Thoracic aorta (tissue), 2 donors: ENCODE measurements around the gene RRP15. TPM values are rescaled to one million over a fixed set of nuclear protein-coding genes. Genes with fewer than 3 reads are reported as not detected.

Experiments
- ATAC-seq: fragments of 150-250 bp; one replicate; pipeline ENCODE4 v1.8.0; 2017; ENCODE audit warnings: low read depth; ENCODE audit not compliant: insufficient number of reproducible peaks, low FRiP score
- DNase-seq: peaks from one replicate; pipeline ENCODE4 v3.0.0-alpha.2; 2020; ENCODE audit warnings: low spot score
- H3K27ac ChIP-seq, 2 donors: fragments of 200-600 bp; sonication (generic); 1 replicate in 1 of 2; 2 replicates in 1 of 2; pipeline ENCODE4 v1.5.1; 2016; ENCODE audit warnings: mild to moderate bottlenecking in 2 of 2, moderate library complexity in 2 of 2
- H3K27me3 ChIP-seq: fragments of 200-600 bp; sonication (generic); replicated peaks from 2 replicates; pipeline ENCODE4 v1.6.0; 2016; ENCODE audit warnings: mild to moderate bottlenecking; ENCODE audit not compliant: insufficient read depth
- H3K36me3 ChIP-seq: fragments of 200-600 bp; sonication (generic); one replicate; pipeline ENCODE4 v1.5.1; 2016
- H3K4me1 ChIP-seq, 2 donors: fragments of 200-600 bp; sonication (generic); 1 replicate in 1 of 2; 2 replicates in 1 of 2; pipeline versions ENCODE4 v1.5.1 to v1.6.0; 2016; ENCODE audit warnings: low read depth in 2 of 2, mild to moderate bottlenecking in 1 of 2; ENCODE audit not compliant: control insufficient read depth in 1 of 2
- H3K4me3 ChIP-seq: fragments of 200-600 bp; sonication (generic); 2 replicates; pipeline ENCODE4 v1.5.1; 2016; ENCODE audit warnings: mild to moderate bottlenecking
- H3K9me3 ChIP-seq: fragments of 200-600 bp; sonication (generic); 2 replicates; pipeline ENCODE4 v1.5.1; 2016
- total RNA-seq, 2 donors: library from RNA; depleted of rRNA; stranded (reverse); fragments of >200 nt; gene quantifications; one replicate each; pipeline versions ENCODE4 v1.1.0 to v1.2.3, GENCODE V29; 2016
- TF ChIP-seq, protein P1 (sequence below): fragments of 200-600 bp; sonication (generic); IDR thresholded peaks from one replicate; pipeline ENCODE4 v1.5.1; 2019; ENCODE audit warnings: antibody characterized with exemption

The RRP15 gene
- total RNA-seq, 2 donors from 2014 or later = 2.2 to 14.3 TPM

DNA sequence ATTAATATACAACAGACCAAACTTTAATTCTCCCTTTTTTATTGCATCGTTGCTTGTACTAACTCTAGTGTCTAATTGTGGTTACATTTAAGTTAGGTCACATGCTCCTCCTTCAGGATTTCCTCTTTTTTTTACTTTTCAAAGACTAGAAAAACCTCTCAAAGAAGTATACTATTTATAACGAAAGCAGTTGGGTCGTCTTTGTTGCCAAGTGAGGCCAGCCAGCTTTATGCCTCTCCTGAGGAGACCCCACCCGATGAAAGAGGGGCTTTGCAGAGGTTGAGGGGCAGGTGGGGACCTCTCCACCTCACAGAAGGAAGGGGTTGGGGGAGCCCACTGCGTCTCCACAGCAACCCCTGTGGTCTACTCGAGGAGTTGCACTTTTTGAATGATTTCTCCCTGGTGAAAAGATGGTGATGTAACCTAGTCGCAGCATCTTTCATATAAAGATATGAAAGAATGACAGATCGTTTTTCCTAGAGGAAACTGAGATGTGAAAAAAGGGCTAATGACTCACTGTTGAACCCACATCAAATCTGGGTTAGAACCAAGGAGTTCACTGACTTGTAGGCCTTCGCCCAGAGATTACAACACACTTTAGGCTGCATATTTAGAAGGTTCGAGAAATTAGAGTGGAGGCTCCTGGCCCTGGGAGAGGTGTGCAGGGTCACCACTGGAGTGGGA, 66.4 kb downstream of the RRP15 start:
- Histone ChIP-seq H3K27ac (peak overlapping the region; percentile 78 to 79), H3K4me1 (peaks cover 28 to 44% of the 10 kb centered on the region in 2 donors), H3K9me3 (no peaks in the 10 kb centered on the region), H3K4me3 (peak overlapping the region; percentile 83), H3K36me3 (no peaks in the 10 kb centered on the region), H3K27me3 (no peaks in the 10 kb centered on the region)
- ATAC-seq (no peak), DNase-seq (no peak)
- TF ChIP-seq, protein P1, sequence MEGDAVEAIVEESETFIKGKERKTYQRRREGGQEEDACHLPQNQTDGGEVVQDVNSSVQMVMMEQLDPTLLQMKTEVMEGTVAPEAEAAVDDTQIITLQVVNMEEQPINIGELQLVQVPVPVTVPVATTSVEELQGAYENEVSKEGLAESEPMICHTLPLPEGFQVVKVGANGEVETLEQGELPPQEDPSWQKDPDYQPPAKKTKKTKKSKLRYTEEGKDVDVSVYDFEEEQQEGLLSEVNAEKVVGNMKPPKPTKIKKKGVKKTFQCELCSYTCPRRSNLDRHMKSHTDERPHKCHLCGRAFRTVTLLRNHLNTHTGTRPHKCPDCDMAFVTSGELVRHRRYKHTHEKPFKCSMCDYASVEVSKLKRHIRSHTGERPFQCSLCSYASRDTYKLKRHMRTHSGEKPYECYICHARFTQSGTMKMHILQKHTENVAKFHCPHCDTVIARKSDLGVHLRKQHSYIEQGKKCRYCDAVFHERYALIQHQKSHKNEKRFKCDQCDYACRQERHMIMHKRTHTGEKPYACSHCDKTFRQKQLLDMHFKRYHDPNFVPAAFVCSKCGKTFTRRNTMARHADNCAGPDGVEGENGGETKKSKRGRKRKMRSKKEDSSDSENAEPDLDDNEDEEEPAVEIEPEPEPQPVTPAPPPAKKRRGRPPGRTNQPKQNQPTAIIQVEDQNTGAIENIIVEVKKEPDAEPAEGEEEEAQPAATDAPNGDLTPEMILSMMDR = peak; percentile 53

DNA sequence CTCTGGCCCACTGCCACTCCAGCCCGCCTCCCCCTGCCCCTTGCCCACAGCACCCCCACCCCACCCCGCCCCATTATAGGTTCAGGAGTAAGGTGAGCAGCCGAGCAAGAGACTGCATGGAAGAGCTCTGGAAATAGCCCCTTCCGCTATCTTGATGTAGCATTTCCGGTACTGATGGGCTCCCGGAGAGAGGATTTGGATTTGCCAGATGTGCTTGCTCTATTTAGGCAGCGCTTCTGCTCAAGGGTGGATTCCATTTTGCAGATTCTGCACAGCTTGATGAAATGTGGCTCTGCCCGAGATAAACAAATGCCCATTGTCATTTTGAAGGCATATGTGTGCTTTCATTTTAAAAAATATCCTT, 67.0 kb downstream of the RRP15 start:
- Histone ChIP-seq H3K36me3 (no peaks in the 10 kb centered on the region), H3K4me1 (peaks cover 28 to 50% of the 10 kb centered on the region in 2 donors), H3K9me3 (no peaks in the 10 kb centered on the region), H3K4me3 (peak overlapping the region; percentile 83), H3K27me3 (no peaks in the 10 kb centered on the region), H3K27ac (no peak overlapping the region)
- DNase-seq (no peak), ATAC-seq (no peak)
- TF ChIP-seq, protein P1 = no peak

DNA sequence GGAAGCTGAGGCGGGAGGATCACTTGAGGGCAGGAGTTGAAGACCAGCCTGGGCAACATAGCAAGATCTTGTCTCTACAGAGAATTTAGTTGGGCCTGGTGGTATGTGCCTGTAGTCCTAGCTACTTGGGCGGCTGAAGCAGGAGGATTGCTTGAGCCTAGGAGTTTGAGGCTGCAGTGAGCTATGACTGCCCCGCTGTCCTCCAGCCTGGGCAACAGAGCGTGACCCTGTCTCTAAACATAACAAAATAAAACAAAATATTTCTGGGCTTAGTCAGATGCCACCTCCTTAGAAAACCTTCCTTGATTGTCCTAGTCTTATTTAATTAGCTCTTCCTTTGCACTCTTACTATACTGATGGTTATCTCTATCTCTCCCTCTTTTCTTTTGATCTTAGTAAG, 68.6 kb downstream of the RRP15 start:
- Histone ChIP-seq H3K4me3 (no peak overlapping the region), H3K27me3 (no peaks in the 10 kb centered on the region), H3K36me3 (no peaks in the 10 kb centered on the region), H3K4me1 (peaks cover 25 to 51% of the 10 kb centered on the region in 2 donors), H3K27ac (no peak overlapping the region), H3K9me3 (no peaks in the 10 kb centered on the region)
- DNase-seq (no peak), ATAC-seq (no peak)
- TF ChIP-seq, protein P1 = no peak

DNA sequence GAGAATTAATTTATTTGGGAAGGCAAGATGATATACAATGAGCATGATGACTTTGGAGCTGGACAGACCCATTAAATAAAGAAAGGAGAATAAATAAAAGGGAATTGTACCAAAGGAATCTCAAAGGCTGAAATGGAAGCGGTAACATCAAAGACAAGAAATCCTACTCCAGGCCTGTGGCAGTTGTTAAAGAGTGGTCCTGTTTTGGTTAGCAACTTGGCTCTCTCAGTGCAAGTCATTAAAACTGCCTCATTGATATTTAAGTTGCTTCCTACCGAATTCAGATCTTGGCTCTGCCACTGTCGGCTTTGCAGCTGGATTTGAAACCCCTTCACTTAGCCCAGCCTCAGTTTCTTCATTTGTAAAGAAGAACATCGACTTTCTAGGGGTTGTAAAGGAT, 70.2 kb downstream of the RRP15 start:
- ATAC-seq (no peak), DNase-seq (no peak)
- Histone ChIP-seq H3K9me3 (no peaks in the 10 kb centered on the region), H3K36me3 (no peaks in the 10 kb centered on the region), H3K27me3 (no peaks in the 10 kb centered on the region), H3K4me1 (peaks cover 15 to 48% of the 10 kb centered on the region in 2 donors), H3K4me3 (no peak overlapping the region), H3K27ac (no peak overlapping the region)
- TF ChIP-seq, protein P1 = no peak

DNA sequence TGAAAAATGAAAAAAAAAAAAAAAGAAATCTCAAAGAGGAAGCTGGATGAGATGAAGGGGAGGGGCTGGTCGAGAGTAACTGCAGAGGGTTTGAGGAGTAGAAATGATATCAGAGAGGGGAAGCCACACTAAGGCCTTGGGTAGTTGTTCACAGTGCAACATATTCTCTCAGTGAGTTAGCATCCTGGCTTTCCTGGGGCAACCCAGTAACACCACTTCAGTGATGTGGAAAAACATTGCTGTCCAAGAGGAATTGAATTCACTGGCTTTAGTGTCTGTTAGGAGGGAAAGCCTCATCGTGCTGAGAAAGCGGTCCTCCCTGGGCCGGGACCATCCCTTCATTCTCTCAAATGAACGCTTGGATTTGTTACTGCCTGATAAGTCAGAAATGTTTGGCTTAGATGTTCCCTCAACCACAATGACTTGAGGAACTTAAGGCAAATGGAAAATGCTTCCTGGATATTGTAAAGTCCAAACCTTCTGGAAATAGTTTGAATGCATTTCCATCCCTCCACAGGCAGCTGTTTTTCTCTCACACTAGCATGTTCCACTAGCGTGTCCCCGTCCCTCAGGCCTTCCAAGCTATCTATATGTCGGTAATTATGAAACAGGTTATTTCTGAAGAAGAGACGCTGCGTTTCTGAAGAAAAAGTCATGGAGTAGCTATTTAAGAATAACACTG, 72.3 kb downstream of the RRP15 start:
- ATAC-seq (no peak), DNase-seq (no peak)
- peaks cover 3 to 40% of the 10 kb centered on the region in 2 donors for H3K4me1 ChIP-seq
- H3K27me3 ChIP-seq = no peaks in the 10 kb centered on the region
- H3K27ac ChIP-seq = peak overlapping the region; percentile 39 to 58
- peak overlapping the region; percentile 53 for H3K4me3 ChIP-seq
- no peaks in the 10 kb centered on the region for H3K9me3 ChIP-seq
- TF ChIP-seq, protein P1 = no peak
- H3K36me3 ChIP-seq = no peaks in the 10 kb centered on the region
